Posterior cingulate gyrus (tissue), 11 donors: Measurements from ENCODE around the gene ERICH3.
A peak's percentile ranks its signal among the peaks of the same experiment; 100 is the strongest.

ENCODE experiments used
- DNase-seq, 10 donors: peaks; one replicate each; pipeline versions ENCODE4 v3.0.0 to v3.0.0-alpha.2; 2020 to 2021; ENCODE audit warnings: mixed read lengths in 3 of 10
- intact Hi-C: fragments of 100-400 bp; cut with DNase I; formaldehyde crosslinking; loops from one replicate; pipeline ENCODE4 v1.15.1; 2023

ERICH3 gene, protein sequence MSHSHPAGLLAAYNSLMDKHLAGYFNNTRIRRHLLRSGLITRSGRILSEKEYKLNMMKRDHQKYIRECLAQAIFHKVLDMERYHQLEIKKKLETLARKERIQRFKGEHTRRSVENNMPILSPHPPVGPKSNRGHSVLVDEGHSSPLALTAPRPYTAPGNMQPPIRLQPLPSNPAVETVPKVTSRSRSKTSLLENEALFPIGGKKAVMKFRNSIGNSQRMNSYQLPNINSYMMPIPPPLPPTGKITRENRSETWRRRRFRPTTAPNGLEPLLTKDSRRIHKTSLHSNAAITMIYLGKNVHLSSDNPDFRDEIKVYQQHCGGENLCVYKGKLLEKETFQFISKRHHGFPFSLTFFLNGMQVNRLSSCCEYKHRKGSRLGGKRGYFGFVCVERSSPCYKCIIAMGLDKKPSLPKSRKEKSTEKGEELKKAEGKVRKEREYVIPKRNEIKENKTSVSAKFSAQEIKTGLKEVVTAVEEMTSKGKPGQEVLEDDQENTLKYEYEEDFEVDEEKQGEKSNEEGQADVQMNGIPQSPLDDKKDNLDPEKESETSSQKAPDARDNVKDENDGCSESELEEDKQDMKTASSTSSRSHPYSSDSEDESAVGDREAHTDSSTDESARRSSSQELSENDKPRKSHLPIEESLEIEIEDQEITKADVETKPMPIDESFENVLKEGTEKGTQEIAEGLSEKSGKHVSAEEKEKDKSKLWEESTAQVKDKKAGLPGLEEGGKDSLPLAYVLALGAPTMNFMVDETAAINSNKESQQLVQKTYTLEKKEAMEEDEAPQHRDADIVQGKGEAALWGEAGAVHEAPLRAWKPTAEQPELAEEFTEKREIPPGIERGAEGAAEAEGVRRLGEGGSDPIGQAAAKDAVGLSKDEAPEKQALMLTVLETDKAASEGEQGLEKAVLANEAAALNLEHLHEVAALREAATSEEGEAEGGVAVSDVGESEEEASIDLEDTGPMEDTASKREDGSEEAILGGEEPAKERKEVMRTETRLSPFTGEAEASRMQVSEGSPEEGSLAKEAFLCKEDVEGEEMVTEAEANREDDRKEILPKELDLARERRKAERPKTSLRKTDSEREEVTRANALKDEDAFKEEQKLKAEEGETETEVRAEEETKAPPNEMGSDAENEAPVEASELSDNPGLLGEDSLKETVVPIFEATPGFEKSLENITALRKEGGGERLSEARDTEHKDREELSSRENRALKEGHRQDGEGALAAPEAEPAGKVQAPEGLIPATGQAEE (N-terminal part only)

DNA sequence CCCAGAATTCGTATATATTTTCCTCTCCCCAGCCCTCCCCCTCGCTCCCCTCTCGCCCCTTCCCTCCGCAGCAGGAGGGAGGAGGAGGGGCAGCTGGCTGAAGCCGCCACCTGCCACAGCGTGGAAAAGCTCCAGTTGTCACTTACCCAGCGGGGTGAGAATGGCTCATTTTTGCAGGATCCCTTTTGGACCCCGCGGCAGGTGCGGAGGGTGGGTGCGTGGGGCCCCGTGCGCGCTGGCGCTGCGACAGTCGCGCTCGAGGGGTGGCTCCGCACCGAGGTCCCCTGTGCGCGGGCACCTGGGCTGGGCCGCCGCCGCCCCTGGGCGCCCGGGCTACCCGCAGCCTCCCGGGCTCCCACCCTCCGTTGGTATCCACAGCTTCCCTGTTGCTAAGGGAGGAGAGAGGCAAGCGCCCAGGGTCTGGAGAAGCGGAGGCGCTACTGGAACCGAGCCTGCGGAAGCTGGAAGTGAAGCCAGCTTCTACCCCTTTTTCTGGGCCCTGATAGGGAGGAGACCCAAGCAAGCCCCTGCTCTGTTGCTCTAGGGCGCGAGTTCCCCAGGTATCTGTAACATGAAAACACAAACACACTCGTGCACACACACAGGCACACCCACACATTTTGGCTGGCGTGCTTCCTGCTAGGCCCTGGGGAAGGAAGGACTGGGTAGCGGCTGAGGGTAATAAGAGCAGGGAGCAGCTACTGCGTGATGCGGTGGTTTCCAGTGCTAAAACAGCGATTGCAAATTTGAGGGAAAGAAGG, at the start of gene ERICH3:
ERICH3 (minus strand) TSS at position 442 of the 761 bp plus-strand sequence; CDS start at position 169, 273 bp downstream.
- peak; percentile 10 to 94 (median 52) for DNase-seq
- intact Hi-C loops: no loop called here

DNA sequence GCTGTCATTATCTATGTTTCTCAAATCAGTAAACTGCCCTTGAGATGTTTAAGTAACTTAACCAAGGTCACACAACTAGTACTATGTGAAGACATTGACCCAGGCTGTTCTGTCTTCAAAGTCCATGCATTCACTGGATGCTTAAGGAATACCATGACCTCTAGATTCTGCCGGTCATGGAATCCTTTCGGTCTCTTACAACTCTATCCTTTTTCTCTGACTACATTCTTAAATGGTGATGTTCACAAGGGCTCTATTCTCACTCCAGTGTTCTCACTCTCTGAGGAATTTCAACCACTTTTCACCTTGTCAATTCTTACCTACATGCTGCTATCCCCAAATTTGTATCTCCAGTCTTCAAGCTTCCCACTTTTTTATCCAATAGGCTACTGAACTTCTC, 44.0 kb upstream of the ERICH3 start:
- intact Hi-C loops: no loop called here
- DNase-seq: no peak

DNA sequence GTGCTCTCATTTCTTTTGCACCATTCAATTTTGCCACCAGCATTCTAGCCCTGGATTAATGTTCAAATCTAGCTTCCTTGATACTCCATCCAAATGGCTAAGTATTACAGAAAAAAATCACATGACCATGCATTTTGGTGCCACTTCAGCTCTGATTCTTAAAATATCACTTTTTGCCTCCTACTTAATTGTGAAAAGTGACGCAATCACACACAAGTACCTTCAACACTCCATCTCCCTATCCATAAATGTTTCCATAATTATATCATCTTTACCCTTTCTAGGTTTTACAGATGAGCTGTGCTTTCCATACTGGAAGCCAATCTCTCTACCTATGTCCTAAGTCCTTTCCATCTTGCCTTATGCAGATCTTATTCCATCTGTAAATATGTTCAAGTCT, 43.2 kb upstream of the ERICH3 start:
- intact Hi-C loops: no loop called here
- DNase-seq: no peak

DNA sequence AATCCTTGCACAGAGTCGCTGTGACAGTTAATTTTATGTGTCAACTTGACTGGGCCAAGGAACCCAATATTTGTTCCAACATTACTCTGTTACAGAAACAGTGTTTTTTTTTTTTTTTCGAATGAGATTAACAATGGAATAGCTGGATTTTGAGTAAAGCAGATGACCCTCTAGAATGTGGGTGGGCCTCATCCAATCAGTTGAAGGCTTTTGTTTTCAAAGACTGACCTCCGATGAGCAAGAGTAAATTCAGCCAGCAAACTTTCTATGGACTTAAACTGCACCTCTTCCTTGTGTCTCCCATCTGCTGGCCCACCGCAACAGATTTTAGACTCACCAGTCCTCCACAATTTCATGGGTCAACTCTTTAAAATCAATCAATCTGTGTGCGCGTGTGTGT, 42.2 kb upstream of the ERICH3 start:
- intact Hi-C loops: no loop called here
- DNase-seq: no peak

DNA sequence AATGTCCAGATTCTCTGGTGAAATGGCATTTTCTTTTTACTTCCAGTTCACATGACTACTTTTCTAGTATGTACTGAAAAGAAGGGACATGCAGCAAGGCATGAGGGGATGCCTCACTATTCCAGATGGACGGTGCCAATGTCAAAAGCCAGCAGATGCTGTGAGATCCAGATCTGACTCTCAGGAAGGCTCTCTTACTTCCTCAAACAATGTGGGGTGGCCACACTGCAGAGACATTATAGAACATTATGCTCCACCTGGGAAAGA, 41.6 kb upstream of the ERICH3 start:
- DNase-seq: no peak
- intact Hi-C loops: no loop called here

DNA sequence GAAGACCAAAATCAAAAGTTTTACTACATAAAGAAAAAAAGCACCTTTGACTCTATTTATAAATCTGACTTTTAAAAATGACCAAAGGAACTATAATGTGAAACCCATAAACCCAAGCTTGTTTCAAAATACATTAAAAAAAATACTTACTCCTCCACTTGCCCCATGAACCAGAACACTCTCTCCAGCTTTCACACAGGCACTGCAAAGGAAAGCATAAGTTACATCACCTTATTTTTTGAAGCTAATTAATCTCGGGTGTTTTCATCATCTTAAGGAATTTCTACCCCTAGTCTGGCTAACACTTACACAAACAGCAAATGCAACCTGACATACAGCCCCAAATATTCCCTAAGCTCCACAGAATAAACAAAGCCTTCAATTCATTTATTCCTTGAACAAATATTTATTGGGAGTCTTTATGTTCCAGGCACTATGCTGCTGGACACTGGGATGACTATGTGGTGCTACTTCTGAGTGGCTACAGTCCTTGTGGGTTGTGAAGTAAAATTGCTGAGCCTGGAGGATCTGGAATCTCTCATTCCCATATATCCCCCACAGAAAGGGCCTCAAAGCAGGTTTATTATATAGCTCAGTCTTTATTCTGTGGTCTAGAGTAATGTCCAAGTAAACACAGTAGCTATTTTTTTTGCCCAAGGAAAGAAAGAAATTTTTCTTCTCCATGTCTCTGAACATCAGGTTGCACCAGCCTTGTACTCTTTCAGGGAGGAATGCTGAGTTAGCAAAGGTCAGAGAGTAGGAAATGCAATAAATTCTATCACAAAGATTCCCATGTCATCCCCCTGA, 41.0 kb upstream of the ERICH3 start:
- DNase-seq: no peak
- intact Hi-C loops: no loop called here

DNA sequence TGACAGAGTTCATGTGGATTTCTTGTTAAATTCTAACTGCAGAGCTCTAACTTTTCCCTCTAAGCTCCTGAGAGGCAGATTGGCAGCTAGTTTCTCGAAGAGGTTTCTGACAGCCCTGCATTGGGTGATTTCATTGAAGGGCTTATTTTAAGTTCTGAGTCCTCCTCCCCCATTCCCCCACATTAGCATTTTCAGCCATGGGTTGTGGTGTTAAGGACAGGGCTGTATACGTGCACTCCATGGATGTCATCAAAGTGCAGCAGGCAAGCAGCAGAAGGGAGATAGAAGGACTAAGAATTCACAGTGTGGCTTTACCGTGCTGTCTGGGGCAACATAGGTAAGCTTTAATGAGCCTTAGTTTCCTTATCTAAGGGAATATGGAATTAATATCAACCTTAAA, 40.3 kb upstream of the ERICH3 start:
- intact Hi-C loops: no loop called here
- no peak for DNase-seq

DNA sequence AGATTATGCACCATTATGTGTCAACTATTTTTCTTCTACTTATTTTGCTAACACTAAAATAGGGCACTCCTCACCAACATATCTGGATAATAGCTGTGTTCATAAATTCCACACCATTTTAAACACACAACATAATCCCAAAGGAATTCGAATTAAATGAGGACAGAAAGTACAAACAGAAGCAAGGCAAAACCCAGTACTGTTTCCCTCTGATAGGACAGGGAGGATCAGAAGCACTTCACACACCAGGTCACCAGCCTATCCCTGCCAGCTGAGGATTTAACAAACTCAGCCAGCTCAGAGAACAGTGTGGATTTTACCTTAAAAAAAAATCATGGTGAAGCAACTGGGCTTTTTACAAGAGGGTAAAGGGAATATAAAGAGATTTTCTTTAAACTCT, 39.3 kb upstream of the ERICH3 start:
- intact Hi-C loops: no loop called here
- DNase-seq: no peak

DNA sequence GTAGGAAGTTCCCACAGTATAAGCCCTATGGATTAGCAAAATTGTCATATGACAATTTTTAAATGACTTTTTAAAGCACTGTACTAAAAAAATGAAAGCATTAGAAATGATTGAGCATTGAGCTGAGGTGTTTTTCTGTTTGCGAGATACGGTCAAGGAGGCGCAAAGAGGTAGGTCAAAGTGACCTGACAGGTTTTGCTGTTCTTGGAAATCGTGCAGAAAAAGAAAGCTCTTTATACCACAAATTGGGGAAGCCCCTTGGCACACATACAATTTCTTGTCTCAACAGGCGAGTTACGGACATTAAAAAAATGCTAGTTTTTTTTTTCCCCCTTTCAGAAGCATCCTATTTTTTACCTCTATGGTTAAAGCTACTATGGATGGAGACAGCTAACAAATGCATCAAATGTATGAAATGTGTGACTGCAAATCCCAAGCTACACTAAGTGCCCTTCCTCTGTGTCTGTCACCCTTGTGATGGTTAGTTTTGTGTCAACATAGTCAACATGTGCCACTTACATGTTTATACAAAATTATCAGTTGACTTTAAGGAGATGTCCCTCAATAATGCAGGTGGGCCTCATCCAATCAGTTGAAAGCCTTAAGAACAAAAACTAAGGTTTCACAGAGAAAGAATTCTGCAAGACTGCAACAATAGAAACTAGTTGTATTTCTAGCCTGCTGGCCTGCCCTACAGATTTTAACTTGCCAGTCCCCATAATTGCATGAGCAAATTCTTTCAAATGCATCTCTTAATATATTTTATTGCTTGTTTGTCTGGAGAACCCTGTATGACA, 30.0 kb upstream of the ERICH3 start:
- no peak for DNase-seq
- intact Hi-C loops: no loop called here

DNA sequence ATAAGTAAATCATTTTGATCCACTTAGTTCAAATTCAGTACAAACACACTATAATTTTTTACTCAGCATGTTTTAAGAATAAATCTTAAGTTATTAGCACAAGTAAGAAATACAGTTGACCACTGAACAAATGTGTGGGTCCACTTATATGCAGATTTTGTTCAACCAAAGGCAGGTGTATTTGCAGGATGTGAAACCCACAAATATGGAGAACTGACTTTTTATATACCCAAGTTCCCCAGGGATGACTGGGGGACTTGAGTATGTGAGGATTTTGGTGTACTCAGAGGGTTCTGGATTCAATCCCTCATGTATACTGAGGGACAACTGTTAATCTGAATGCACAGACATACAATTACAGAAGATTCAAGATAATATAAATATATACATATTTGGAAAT, 25.7 kb upstream of the ERICH3 start:
- no peak for DNase-seq
- intact Hi-C loops: no loop called here

DNA sequence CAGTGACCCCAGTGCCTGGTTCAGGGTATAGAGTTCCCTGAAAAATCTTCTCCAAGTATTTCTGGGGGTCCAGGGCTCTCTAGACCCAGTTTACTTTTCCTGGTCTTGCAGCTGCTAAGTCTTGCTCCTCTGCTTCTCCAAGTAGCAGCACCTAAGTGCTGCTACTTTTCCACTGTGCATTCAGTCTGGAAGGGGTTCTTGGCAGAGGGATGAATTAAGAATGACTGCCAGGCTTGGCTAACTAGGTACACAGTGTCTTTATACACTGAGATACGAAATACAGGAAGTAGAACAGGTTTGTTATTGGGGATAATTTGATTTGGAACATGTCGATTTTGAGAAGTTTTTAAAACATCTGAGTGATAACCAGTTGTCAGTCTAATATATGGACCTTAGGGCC, 24.2 kb upstream of the ERICH3 start:
- DNase-seq: no peak

DNA sequence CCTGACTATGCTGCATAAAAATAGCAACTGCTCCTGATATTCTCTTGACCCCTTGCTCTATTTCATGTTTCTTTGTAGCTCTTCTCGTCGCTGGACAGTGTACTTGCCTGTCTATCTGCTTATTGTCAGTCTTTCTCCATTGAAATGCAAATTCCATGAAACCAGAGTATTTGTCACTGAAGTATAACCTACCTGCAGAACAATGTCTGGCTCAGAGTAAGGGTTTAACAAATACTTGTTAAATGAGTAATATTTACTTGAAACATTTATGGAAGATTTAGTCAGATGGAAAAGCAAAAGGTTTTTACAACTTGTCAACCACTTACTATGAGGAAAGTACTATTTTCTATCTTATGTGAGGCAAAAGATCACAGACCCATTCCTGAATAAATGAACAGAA, 19.9 kb upstream of the ERICH3 start:
- intact Hi-C loops: no loop called here

More for the DNA sequence above, 24.2 kb upstream of the ERICH3 start:
- intact Hi-C loops: no loop called here

DNA sequence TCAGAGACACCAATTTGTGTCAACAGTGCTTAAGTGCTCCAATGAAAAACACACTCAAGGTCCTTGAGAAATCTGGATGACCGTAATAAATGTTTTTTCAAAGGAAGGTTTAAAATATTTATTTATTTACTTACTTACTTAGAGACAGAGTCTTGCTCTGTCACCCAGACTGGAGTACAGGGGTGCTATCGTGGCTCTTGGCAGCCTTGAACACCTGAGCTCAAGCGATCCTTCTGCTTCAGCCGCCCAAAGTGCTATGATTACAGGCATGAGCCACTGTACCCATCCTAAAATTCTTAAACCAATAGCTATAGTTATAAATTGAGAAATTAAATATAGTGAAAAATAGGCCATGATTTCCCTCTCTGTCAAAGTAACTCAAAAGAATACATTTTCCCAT, 17.3 kb upstream of the ERICH3 start:
- intact Hi-C loops: no loop called here
- DNase-seq: peak in 1 of 10 donors; percentile 66

More for the DNA sequence above, 19.9 kb upstream of the ERICH3 start:
- no peak for DNase-seq

DNA sequence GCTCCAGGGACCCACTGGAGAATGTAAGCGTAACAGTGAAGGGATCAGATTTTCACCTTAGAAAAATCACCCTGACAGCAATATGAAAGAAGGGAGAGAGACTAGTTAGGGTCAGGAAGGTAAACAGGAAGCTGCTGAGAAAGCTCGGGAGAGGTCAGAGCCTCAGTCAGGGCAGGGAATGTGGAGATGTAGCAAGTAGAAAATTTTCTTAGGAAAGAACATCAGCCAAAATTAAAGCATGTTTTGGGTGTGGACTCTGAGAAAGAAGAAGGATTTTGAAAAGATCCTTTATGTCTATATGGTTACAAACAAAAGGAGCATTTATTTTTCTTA, 16.7 kb upstream of the ERICH3 start:
- no peak for DNase-seq
- intact Hi-C loops: no loop called here

DNA sequence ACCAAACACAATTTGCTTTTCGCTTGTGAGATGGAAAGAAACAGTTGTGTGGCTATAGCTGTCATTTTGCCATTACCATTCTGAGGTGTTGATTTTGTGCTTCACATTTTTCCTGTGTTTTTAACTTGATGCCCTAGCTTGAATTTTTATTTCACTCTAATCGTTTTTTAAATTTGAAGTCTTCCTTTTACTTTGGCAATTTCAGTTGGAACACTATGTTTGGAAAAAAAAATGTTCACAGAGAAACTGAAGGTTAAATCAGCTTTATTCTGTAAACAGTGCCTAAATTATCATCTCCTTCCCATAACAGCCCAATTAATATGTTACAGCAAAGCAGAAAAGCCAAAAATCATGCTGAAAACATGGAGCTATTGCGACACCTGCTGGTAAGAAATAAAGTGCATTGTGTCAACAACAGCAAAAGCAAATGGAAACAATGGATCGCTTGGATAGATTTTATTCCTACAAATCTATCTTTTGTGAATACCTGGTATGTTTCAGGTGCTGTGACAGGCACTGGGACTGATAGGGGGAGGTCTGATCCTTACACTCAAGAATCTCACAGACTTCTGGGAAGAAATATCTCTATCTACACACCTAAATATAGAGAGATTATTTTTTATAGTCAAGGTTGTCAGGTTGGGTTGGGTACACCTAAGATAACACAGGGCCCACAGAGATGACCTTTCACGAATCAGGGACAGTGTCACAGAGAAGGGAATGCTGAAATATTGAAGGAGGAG, 16.2 kb upstream of the ERICH3 start:
- DNase-seq: peak in 3 of 10 donors; percentile 18 to 54 (median 47)
- intact Hi-C loops: no loop called here

DNA sequence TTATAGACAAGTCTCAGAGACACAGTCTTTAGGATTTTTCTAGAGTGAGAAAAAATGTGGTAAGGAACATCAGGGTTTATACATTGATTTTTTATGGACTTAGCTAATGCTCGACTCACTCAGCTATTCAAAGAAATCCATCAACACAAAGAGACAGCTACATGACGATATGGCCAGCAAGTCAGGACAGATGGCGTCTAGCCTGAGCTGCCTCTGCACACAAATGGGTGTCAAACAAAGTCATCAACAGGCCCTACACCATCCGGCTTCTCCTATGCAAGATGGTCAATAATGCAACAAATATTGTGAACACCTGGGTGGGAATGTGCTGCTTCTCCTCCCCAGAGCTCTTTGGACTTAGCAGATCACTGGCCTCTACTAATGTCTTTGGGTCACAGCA, 13.3 kb upstream of the ERICH3 start:
- intact Hi-C loops: no loop called here
- no peak for DNase-seq

DNA sequence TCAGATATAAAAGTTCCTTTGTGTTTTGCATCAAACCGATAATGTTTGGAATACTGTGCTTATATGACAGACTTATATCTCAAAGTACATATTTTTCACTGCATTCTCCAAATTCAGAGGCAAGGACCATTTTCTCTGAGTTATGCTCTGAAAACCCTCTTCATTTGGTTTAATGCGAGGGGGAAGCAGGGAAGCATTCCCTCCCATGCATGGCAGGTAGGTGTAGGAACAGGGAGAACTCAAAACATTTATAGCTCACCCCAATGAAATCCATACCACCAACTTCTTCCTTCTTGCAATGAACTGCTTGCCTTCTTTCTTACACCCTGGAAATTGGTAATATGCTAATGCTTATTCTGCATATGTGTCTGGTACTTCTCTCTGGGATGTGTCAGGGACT, 10.7 kb upstream of the ERICH3 start:
- intact Hi-C loops: no loop called here
- no peak for DNase-seq

DNA sequence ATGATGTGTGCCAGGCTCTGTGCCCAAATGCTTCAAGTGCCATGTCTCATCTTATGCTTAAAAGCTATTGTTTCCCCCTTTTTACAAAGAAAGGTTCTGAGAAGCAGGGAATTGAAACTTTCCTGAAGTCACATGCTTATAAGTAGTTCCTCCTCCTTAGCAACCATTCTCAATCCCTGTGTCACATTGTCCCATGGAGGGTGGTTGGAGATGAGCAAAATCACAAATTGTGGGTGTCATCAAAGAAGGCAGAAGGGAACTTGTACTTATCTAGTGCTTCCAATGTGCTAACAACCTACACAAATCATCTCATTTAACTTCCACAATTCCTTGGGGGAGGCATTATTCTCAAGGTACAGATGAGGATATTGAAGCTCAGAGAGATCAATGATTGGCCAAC, 10.1 kb upstream of the ERICH3 start:
- intact Hi-C loops: no loop called here
- DNase-seq: no peak
